Osteoblast (primary cell): ENCODE data around the gene HMX3. TPM values are rescaled to one million over a fixed set of nuclear protein-coding genes. Genes with fewer than 3 reads are reported as not detected.
A peak's percentile ranks its signal among the peaks of the same experiment; 100 is the strongest.

Source experiments
- DNase-seq: peaks from one replicate; pipeline ENCODE4 v3.0.0; 2011; ENCODE audit warnings: low spot score, mixed read lengths; ENCODE audit not compliant: insufficient read length; ENCODE audit errors: missing footprints
- H2AFZ ChIP-seq: 2 replicates; pipeline ENCODE4 v1.6.0; 2011; ENCODE audit warnings: mild to moderate bottlenecking, low read length
- H3K27ac ChIP-seq: 2 replicates; pipeline ENCODE4 v1.5.1; 2011; ENCODE audit warnings: mild to moderate bottlenecking, low read depth, low read length, moderate library complexity
- H3K27me3 ChIP-seq: 2 replicates; pipeline ENCODE4 v1.6.0; 2012; ENCODE audit warnings: mild to moderate bottlenecking, control low read depth, inconsistent platforms, low read length, moderate library complexity; ENCODE audit not compliant: insufficient read depth
- H3K36me3 ChIP-seq: 2 replicates; pipeline ENCODE4 v1.5.1; 2011; ENCODE audit warnings: mild to moderate bottlenecking, low read length, control low read depth, moderate library complexity; ENCODE audit not compliant: insufficient read depth
- H3K4me1 ChIP-seq: 2 replicates; pipeline ENCODE4 v1.5.1; 2011; ENCODE audit warnings: mild to moderate bottlenecking, low read length, control low read depth, moderate library complexity; ENCODE audit not compliant: insufficient read depth
- H3K4me2 ChIP-seq: 2 replicates; pipeline ENCODE4 v1.6.0; 2011; ENCODE audit warnings: mild to moderate bottlenecking, low read length; ENCODE audit not compliant: insufficient read depth
- H3K4me3 ChIP-seq: fragments of 200-600 bp; sonication (generic); 3 replicates; pipeline ENCODE4 v1.5.1; 2012; ENCODE audit warnings: mild to moderate bottlenecking, low read length, inconsistent platforms; ENCODE audit not compliant: insufficient read depth
- H3K79me2 ChIP-seq: 2 replicates; pipeline ENCODE4 v1.6.0; 2012; ENCODE audit warnings: mild to moderate bottlenecking, low read length, control low read depth, inconsistent platforms; ENCODE audit not compliant: insufficient read depth
- H3K9me3 ChIP-seq: 2 replicates; pipeline ENCODE4 v1.5.1; 2011; ENCODE audit warnings: low read depth, low read length, control low read depth
- H4K20me1 ChIP-seq: 2 replicates; pipeline ENCODE4 v1.6.0; 2012; ENCODE audit warnings: mild to moderate bottlenecking, low read length, control low read depth; ENCODE audit not compliant: insufficient read depth
- CTCF ChIP-seq: IDR thresholded peaks from 2 replicates; pipeline ENCODE4 v1.5.1; 2011; ENCODE audit warnings: mild to moderate bottlenecking, low read depth, low read length, moderate library complexity; ENCODE audit errors: extremely low read depth
- total RNA-seq: library from RNA; depleted of rRNA; stranded (reverse); fragments of >200 nt; gene quantifications from 2 replicates; pipeline ENCODE4 v1.2.3, GENCODE V29; 2012

HMX3 gene
- total RNA-seq, 1 donor: not detected

DNA sequence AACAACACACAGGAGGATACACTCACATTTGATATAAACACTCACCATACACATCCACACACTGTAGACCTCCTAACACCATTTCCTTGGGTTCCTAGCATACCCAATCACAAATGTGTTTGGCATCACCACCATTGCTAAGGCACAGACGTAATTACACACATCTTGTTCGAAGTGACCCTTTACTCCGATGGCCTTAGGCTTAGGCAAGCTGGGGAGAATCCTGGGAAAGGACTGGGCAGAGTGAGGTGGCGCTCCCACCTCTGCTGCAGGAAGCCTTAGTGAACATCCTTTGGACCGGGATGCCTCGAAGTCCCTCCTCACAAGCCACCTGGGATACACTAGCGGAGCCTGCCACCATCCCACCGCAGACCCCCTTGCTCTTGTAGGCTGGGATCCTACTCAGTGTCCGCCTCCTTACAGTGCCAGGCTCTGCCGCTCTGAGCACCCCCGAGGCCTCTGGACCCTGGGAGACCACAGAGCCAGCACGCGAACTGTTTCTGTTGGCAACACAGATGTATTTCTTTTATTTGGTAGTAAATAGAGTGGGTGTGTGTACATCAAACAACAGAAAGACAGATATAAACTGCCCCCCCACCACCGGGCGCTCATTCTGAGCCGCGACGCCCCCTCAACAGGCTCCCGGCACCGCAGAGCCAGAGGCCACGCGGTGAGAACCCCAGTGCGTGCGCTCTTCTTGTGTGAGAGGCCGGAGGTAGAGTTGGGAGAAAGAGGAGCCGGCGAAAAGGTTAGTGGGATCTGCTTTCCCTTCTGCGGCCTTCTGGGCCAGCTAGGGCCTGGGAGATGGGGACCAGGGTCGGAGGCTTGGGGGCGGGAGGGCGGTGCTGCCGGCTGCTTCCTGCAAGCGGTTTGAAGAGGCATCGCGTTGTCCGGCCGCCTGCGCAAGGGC is 6.3 kb downstream of the HMX3 start:
- Histone ChIP-seq H3K36me3 (no peaks in the 10 kb centered on the region), H3K9me3 (no peaks in the 10 kb centered on the region), H3K27ac (no peak overlapping the region), H3K4me3 (no peak overlapping the region), H3K4me2 (no peak overlapping the region), H3K4me1 (no peaks in the 10 kb centered on the region), H3K27me3 (peaks cover 99% of the 10 kb centered on the region), H4K20me1 (peaks cover 2% of the 10 kb centered on the region), H3K79me2 (no peaks in the 10 kb centered on the region), H2AFZ (no peak overlapping the region)
- TF ChIP-seq CTCF: no peak
- DNase-seq: no peak

- DNase-seq: peak; percentile 64
- Histone ChIP-seq H3K4me2 (no peak overlapping the region), H3K79me2 (no peaks in the 10 kb centered on the region), H3K9me3 (no peaks in the 10 kb centered on the region), H2AFZ (no peak overlapping the region), H4K20me1 (peaks cover 2% of the 10 kb centered on the region), H3K4me1 (no peaks in the 10 kb centered on the region), H3K27ac (no peak overlapping the region), H3K36me3 (no peaks in the 10 kb centered on the region), H3K4me3 (no peak overlapping the region), H3K27me3 (peaks cover 99% of the 10 kb centered on the region)
- TF ChIP-seq CTCF: no peak
Observed at GRCh38 chr10:123142701-123143161, 7.0 kb downstream of the HMX3 start.

DNA sequence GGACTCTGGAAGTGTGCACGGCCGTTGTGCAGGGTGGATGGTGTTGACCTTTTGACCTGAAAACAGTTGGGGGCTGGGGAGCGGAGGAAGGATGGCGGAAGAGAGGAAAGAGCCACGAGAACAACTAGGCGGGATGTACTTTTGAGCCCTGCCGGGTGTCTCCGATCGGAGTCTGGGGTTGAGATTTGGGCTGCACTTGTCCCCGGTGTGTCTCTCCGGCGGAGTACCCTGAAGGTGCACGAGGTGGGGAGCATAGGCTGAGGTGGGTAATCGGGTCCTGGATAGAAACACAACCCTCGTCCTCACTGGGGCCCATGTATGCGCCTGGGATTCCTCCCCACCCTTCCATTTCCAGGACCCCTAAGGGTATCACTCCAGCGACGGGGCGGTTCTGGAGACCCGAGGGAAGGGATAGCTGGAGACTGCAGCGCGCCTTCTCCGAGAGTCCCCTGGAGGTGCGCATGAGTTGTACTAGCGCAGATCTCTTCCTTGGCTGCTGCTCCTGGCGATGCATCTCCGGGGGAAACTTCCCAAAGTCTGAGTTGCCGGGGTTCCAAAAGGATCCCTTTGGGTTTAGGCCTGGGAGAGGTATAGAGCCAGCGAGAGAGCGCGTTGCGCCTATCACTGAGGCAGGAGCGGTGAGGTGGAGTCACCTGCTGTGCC is 7.5 kb downstream of the HMX3 start:
- H3K4me2 ChIP-seq: no peak overlapping the region
- DNase-seq: peak; percentile 79
- H3K79me2 ChIP-seq: no peaks in the 10 kb centered on the region
- no peak for TF ChIP-seq CTCF
- no peaks in the 10 kb centered on the region for H3K36me3 ChIP-seq
- no peaks in the 10 kb centered on the region for H3K4me1 ChIP-seq
- H2AFZ ChIP-seq: no peak overlapping the region
- H3K4me3 ChIP-seq: no peak overlapping the region
- peaks cover 99% of the 10 kb centered on the region for H3K27me3 ChIP-seq
- no peaks in the 10 kb centered on the region for H3K9me3 ChIP-seq
- no peak overlapping the region for H3K27ac ChIP-seq
- H4K20me1 ChIP-seq: peaks cover 2% of the 10 kb centered on the region

DNA sequence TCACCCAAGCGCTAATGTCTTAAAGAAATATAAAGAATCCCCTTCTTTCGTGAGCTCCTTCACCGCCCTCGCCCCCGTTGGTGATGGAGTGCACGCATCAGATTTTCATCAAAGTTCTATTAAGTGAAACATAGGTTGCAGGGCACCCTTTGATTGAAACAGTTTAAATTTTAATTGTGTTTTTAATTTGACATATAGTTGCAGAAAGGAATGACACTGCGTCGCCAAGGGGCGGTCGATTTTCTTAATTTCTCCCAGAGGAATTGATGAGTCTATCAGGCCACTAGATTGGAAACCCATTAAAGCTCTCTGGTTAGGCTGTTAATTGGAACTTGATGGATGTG is 8.0 kb downstream of the HMX3 start:
- no peak overlapping the region for H2AFZ ChIP-seq
- no peaks in the 10 kb centered on the region for H3K36me3 ChIP-seq
- H3K27ac ChIP-seq: no peak overlapping the region
- peaks cover 2% of the 10 kb centered on the region for H4K20me1 ChIP-seq
- peaks cover 99% of the 10 kb centered on the region for H3K27me3 ChIP-seq
- H3K4me1 ChIP-seq: no peaks in the 10 kb centered on the region
- no peaks in the 10 kb centered on the region for H3K9me3 ChIP-seq
- DNase-seq: no peak
- no peak for TF ChIP-seq CTCF
- no peak overlapping the region for H3K4me2 ChIP-seq
- no peak overlapping the region for H3K4me3 ChIP-seq
- H3K79me2 ChIP-seq: no peaks in the 10 kb centered on the region
